IMR-90 (cell line): Measurements from ENCODE around the gene MAP2K2. TPM values are rescaled to one million over a fixed set of nuclear protein-coding genes. Genes with fewer than 3 reads are reported as not detected.

Source experiments
- ATAC-seq: fragments of 200-7000 bp; cut with Tn5 transposase; 2 replicates; pipeline ENCODE4 v1.9.1; 2020; ENCODE audit warnings: low read depth, mild to moderate bottlenecking, moderate library complexity
- BruUV-seq: library from RNA; stranded (reverse); fragments of 400-500 nt; replicated peaks from 2 replicates; lab custom pipeline; 2021; lab: Mats Ljungman, UMichigan
- CTCF ChIA-PET: fragments of 300-600 bp; formaldehyde crosslinking; extraction: SDS; loops from one replicate; lab custom pipeline; 2021; ENCODE audit warnings: antibody characterized with exemption; lab: Yijun Ruan, JAX
- POLR2A ChIA-PET: fragments of 300-600 bp; sonication (Branson Sonifier 250); formaldehyde crosslinking; loops from one replicate; lab custom pipeline; 2022; ENCODE audit warnings: antibody characterized with exemption; ENCODE audit not compliant: unreplicated experiment; lab: Charles Lee
- DNase-seq: peaks from one replicate; pipeline ENCODE4 v3.0.0; 2013
- H2AFZ ChIP-seq: replicated peaks from 2 replicates; pipeline ENCODE3; 2013; ENCODE audit warnings: low read length, mild to moderate bottlenecking; ENCODE audit not compliant: poor library complexity
- H2AK5ac ChIP-seq: 2 replicates; pipeline ENCODE4 v1.6.1; 2013; ENCODE audit warnings: low read depth, low read length, inconsistent platforms
- H2AK9ac ChIP-seq: replicated peaks from 2 replicates; pipeline ENCODE3; 2013; ENCODE audit warnings: mild to moderate bottlenecking, low read depth, low read length, moderate library complexity; ENCODE audit not compliant: poor library complexity
- H2BK120ac ChIP-seq: 2 replicates; pipeline ENCODE4 v1.6.1; 2013; ENCODE audit warnings: low read depth, low read length, inconsistent platforms
- H2BK15ac ChIP-seq: 3 replicates; pipeline ENCODE4 v1.6.1; 2013; ENCODE audit warnings: low read depth, low read length, inconsistent platforms
- H2BK20ac ChIP-seq: 2 replicates; pipeline ENCODE4 v1.6.1; 2013; ENCODE audit warnings: low read depth, mild to moderate bottlenecking, inconsistent platforms, low read length, moderate library complexity
- H2BK5ac ChIP-seq: 2 replicates; pipeline ENCODE4 v1.6.1; 2013; ENCODE audit warnings: mild to moderate bottlenecking, low read depth, low read length, inconsistent platforms; ENCODE audit not compliant: poor library complexity, severe bottlenecking
- H3K14ac ChIP-seq: replicated peaks from 2 replicates; pipeline ENCODE4 v1.6.1; 2013; ENCODE audit warnings: low read depth, low read length, inconsistent platforms
- H3K18ac ChIP-seq: 2 replicates; pipeline ENCODE4 v1.6.1; 2013; ENCODE audit warnings: low read depth, low read length, control low read depth
- H3K23ac ChIP-seq: 2 replicates; pipeline ENCODE4 v1.6.1; 2013; ENCODE audit warnings: low read depth, low read length, inconsistent platforms
- H3K27ac ChIP-seq: 2 replicates; pipeline ENCODE4 v1.5.1; 2013; ENCODE audit warnings: mild to moderate bottlenecking, control low read depth, low read length; ENCODE audit not compliant: insufficient read depth
- H3K27me3 ChIP-seq: 2 replicates; pipeline ENCODE4 v1.6.1; 2013; ENCODE audit warnings: low read length; ENCODE audit not compliant: control insufficient read depth, insufficient read depth
- H3K36me3 ChIP-seq: 2 replicates; pipeline ENCODE4 v1.6.1; 2013; ENCODE audit warnings: low read length, mixed read lengths; ENCODE audit not compliant: control insufficient read depth, insufficient read depth
- H3K4ac ChIP-seq: 2 replicates; pipeline ENCODE4 v1.6.1; 2013; ENCODE audit warnings: low read depth, low read length, inconsistent platforms
- H3K4me1 ChIP-seq: 2 replicates; pipeline ENCODE4 v1.6.1; 2013; ENCODE audit warnings: low read length, mixed read lengths; ENCODE audit not compliant: control insufficient read depth, insufficient read depth
- H3K4me2 ChIP-seq: 2 replicates; pipeline ENCODE4 v1.6.1; 2013; ENCODE audit warnings: low read depth, mild to moderate bottlenecking, control low read depth, low read length, moderate library complexity
- H3K4me3 ChIP-seq: 2 replicates; pipeline ENCODE4 v1.5.1; 2013; ENCODE audit warnings: low read depth, mild to moderate bottlenecking, control low read depth, low read length, moderate library complexity; ENCODE audit not compliant: insufficient read depth
- H3K56ac ChIP-seq: 2 replicates; pipeline ENCODE4 v1.6.1; 2013; ENCODE audit warnings: low read length, inconsistent platforms; ENCODE audit not compliant: insufficient read depth; ENCODE audit errors: extremely low read depth
- H3K79me1 ChIP-seq, 2 experiments: 2 replicates each; pipeline ENCODE4 v1.6.1; 2013; ENCODE audit warnings: low read length in 2 of 2, inconsistent platforms in 1 of 2, low read depth in 1 of 2
- H3K9ac ChIP-seq: 2 replicates; pipeline ENCODE4 v1.6.1; 2013; ENCODE audit warnings: low read depth, low read length, control low read depth
- H3K9me1 ChIP-seq: 2 replicates; pipeline ENCODE4 v1.6.1; 2013; ENCODE audit warnings: low read length, inconsistent platforms; ENCODE audit not compliant: insufficient read depth
- H3K9me3 ChIP-seq: 2 replicates; pipeline ENCODE4 v1.6.1; 2013; ENCODE audit warnings: low read length; ENCODE audit not compliant: control insufficient read depth, insufficient read depth
- H4K20me1 ChIP-seq: 2 replicates; pipeline ENCODE4 v1.6.1; 2013; ENCODE audit warnings: low read length, inconsistent platforms; ENCODE audit not compliant: insufficient read depth
- H4K5ac ChIP-seq: 2 replicates; pipeline ENCODE4 v1.6.1; 2013; ENCODE audit warnings: mild to moderate bottlenecking, low read depth, low read length, control low read depth
- H4K8ac ChIP-seq, 2 experiments: 2 replicates each; pipeline ENCODE4 v1.6.1; 2013; ENCODE audit warnings: low read depth in 2 of 2, low read length in 2 of 2, control low read depth in 1 of 2, inconsistent platforms in 1 of 2
- H4K91ac ChIP-seq: 2 replicates; pipeline ENCODE4 v1.6.1; 2013; ENCODE audit warnings: low read depth, low read length, inconsistent platforms; ENCODE audit not compliant: insufficient read depth
- BHLHE40 ChIP-seq: fragments of 150-350 bp; IDR thresholded peaks from 2 replicates; pipeline ENCODE4 v1.6.1; 2016; ENCODE audit warnings: mild to moderate bottlenecking, low read depth, low read length
- CEBPB ChIP-seq: IDR thresholded peaks from 2 replicates; pipeline ENCODE4 v1.6.1; 2012; ENCODE audit warnings: low read depth, low read length, improper control_type of control experiment
- CHD1 ChIP-seq: IDR thresholded peaks from 2 replicates; pipeline ENCODE4 v1.6.1; 2012; ENCODE audit warnings: low read depth, low read length, improper control_type of control experiment
- CTCF ChIP-seq: conservative IDR thresholded peaks from 2 replicates; pipeline ENCODE4 v1.5.1; 2012; ENCODE audit warnings: mild to moderate bottlenecking, low read depth, low read length, improper control_type of control experiment
- ELK1 ChIP-seq: fragments of 150-350 bp; IDR thresholded peaks from 2 replicates; pipeline ENCODE4 v1.6.1; 2016; ENCODE audit warnings: low read depth, mild to moderate bottlenecking, low read length, moderate library complexity, borderline replicate concordance
- FOS ChIP-seq: fragments of 150-350 bp; IDR thresholded peaks from 2 replicates; pipeline ENCODE4 v1.6.1; 2016; ENCODE audit warnings: low read depth, low read length
- MAFK ChIP-seq: IDR thresholded peaks from 2 replicates; pipeline ENCODE4 v1.6.1; 2012; ENCODE audit warnings: low read depth, low read length, improper control_type of control experiment
- MXI1 ChIP-seq: IDR thresholded peaks from 2 replicates; pipeline ENCODE4 v1.6.1; 2012; ENCODE audit warnings: low read depth, mild to moderate bottlenecking, low read length, moderate library complexity, borderline replicate concordance
- NFE2L2 ChIP-seq: fragments of 150-350 bp; IDR thresholded peaks from 2 replicates; pipeline ENCODE4 v1.6.1; 2016; ENCODE audit warnings: low read depth, mild to moderate bottlenecking, low read length
- POLR2A ChIP-seq: IDR thresholded peaks from 2 replicates; pipeline ENCODE4 v1.6.1; 2012; ENCODE audit warnings: mild to moderate bottlenecking, low read depth, low read length
- RFX5 ChIP-seq: IDR thresholded peaks from 2 replicates; pipeline ENCODE4 v1.8.0; 2012; ENCODE audit warnings: low read depth, mild to moderate bottlenecking, low read length, moderate library complexity
- SMC3 ChIP-seq: fragments of 150-350 bp; IDR thresholded peaks from 2 replicates; pipeline ENCODE4 v1.6.1; 2016; ENCODE audit warnings: low read depth, mild to moderate bottlenecking, antibody characterized with exemption, low read length, moderate library complexity
- WGBS, 2 experiments: methylation state at CpG; one replicate each; pipeline versions ENCODE4 v1.1.5 to v1.1.7; 2013; ENCODE audit warnings: missing lambda C conversion rate in 2 of 2; ENCODE audit not compliant: insufficient read length in 1 of 2; ENCODE audit errors: extremely low coverage in 2 of 2; 5-methylcytosine and 5-hydroxymethylcytosine counted together
- dilution Hi-C: fragments of 300-500 bp; cut with HindIII; formaldehyde crosslinking; loops from one replicate; pipeline ENCODE4 v1.14.3; 2018; ENCODE audit warnings: low sequenced_read_pairs; ENCODE audit not compliant: unreplicated experiment
- in situ Hi-C: fragments of 300-500 bp; cut with MboI; formaldehyde crosslinking; loops from 3 replicates; pipeline ENCODE4 v1.14.3; 2019; ENCODE audit warnings: low sequenced_read_pairs, inconsistent platforms, mixed read lengths
- intact Hi-C: fragments of 100-400 bp; cut with micrococcal nuclease; formaldehyde crosslinking; loops from 2 replicates; pipeline ENCODE4 v1.10.0; 2022
- polyA plus RNA-seq, 3 experiments: library from polyadenylated mRNA; depleted of rRNA; stranded (reverse); fragments of >200 nt; gene quantifications; 2 replicates each; pipeline ENCODE4 v1.2.3, GENCODE V29; 2012; ENCODE audit warnings: low replicate concordance in 1 of 3
- total RNA-seq: library from RNA; depleted of rRNA; stranded (reverse); fragments of >200 nt; gene quantifications from 2 replicates; pipeline ENCODE4 v1.2.3, GENCODE V29; 2012
- TF ChIP-seq, protein P1 (sequence below): fragments of 150-350 bp; IDR thresholded peaks from 2 replicates; pipeline ENCODE4 v1.6.1; 2017; ENCODE audit warnings: mild to moderate bottlenecking, antibody characterized with exemption, low read length, low read depth

The MAP2K2 gene
- total and polyA plus RNA-seq, 2 of the 4 experiments (the other 2 are of a cell fraction), result 115 to 151 TPM

GRCh38 chr19:4064149-4064495 is 59.8 kb downstream of the MAP2K2 start:
- Histone ChIP-seq H3K18ac (no peak overlapping the region; the same call in 1 of the 2 replicates), H3K4me3 (peak overlapping the region; percentile 83), H3K36me3 (peaks cover 22% of the 10 kb centered on the region), H2AK5ac (peak overlapping the region; percentile 43; the same call in 1 of the 2 replicates), H4K91ac (peak overlapping the region; percentile 32; the same call in 1 of the 2 replicates), H2AFZ (no peak overlapping the region), H3K9me1 (no peaks in the 10 kb centered on the region), H3K9me3 (no peaks in the 10 kb centered on the region), H2BK20ac (no peak overlapping the region), H4K5ac (no peak overlapping the region), H3K23ac (peak overlapping the region; percentile 71; the same call in 1 of the 2 replicates), H3K27me3 (no peaks in the 10 kb centered on the region), H3K27ac (peak overlapping the region; percentile 98), H3K56ac (peak overlapping the region; percentile 65; the same call in 1 of the 2 replicates), H3K79me1 (peaks cover 3 to 26% of the 10 kb centered on the region in 2 experiments; a peak in 2 of 4 replicates), H3K4ac (peak overlapping the region; percentile 60), H3K4me1 (peaks cover 33% of the 10 kb centered on the region), H3K4me2 (peak overlapping the region; percentile 91), H4K20me1 (peaks cover 56% of the 10 kb centered on the region), H2BK15ac (no peak overlapping the region), H3K9ac (peak overlapping the region; percentile 75), H2BK120ac (no peak overlapping the region), H2AK9ac (peak overlapping the region; percentile 99), H3K14ac (peak overlapping the region; percentile 45; the same call in 1 of the 2 replicates), H2BK5ac (peak overlapping the region; percentile 93), H4K8ac (no peak overlapping the region; a peak in 1 of 4 replicates)
- BruUV-seq, result no TSS peak
- ChIA-PET CTCF (no interaction called here), POLR2A (no interaction called here)
- TF ChIP-seq CEBPB (no peak), ELK1 (no peak), SMC3 (no peak), MAFK (no peak), FOS (no peak), NFE2L2 (no peak), POLR2A (no peak), BHLHE40 (no peak), MXI1 (no peak), CTCF (no peak), RFX5 (no peak), CHD1 (no peak)
- TF ChIP-seq, protein P1, sequence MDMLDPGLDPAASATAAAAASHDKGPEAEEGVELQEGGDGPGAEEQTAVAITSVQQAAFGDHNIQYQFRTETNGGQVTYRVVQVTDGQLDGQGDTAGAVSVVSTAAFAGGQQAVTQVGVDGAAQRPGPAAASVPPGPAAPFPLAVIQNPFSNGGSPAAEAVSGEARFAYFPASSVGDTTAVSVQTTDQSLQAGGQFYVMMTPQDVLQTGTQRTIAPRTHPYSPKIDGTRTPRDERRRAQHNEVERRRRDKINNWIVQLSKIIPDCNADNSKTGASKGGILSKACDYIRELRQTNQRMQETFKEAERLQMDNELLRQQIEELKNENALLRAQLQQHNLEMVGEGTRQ, result no peak
- 5% methylated on average over 14 of the region's 24 CpGs; no CpG with 5 or more reads in 1 of the 2 experiments for WGBS, 2 experiments
- DNase-seq (peak; percentile 37), ATAC-seq (no peak)
- in situ Hi-C loops, result no loop called here
- intact Hi-C loops, result loop anchor here (2.0 kb wide), 1 partner anchor 141 kb away; no protein-coding TSS in a partner anchor
- dilution Hi-C loops, result no loop called here
